ENCODE results near the gene ZBTB7A.

Gene ZBTB7A

DNA sequence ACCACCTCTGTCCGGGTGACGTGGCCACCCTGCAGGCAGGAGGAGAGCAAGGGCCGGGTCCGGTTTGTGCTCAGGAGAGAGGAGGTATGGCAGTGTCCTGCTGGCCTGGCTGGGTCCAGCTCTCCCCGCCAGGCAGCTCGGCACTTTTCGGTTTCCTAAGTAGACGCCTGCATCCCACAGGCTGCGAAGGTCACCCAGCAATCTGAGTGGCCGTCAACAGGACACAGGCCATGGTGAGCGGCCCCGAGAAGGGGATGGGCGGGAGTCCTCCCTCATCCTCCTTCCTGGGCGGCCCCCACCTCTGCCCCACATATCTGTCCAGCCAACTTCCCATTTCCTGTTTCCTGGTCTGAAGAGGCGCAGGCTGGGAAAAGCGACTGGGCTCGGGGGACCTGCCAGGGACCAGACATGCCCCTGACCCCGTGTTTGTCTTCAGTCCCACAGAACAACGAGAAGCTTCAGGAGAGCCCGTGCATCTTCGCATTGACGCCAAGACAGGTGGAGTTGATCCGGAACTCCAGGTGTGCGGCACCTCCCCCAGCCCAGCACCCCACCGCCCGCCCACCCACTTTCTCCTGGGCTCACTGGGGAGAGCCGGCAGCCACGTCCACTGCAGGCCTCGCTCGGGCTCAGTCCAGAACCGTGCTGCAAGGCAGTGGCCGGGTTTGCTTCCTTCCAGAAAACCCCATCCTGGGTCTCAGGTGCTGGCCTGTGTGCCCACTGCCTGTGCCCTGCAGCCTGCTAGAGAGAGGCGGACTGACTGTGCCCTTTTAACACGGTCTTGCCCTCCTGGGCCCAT lies 42.9 kb downstream of the ZBTB7A start:
- TF ChIP-seq, protein P1, sequence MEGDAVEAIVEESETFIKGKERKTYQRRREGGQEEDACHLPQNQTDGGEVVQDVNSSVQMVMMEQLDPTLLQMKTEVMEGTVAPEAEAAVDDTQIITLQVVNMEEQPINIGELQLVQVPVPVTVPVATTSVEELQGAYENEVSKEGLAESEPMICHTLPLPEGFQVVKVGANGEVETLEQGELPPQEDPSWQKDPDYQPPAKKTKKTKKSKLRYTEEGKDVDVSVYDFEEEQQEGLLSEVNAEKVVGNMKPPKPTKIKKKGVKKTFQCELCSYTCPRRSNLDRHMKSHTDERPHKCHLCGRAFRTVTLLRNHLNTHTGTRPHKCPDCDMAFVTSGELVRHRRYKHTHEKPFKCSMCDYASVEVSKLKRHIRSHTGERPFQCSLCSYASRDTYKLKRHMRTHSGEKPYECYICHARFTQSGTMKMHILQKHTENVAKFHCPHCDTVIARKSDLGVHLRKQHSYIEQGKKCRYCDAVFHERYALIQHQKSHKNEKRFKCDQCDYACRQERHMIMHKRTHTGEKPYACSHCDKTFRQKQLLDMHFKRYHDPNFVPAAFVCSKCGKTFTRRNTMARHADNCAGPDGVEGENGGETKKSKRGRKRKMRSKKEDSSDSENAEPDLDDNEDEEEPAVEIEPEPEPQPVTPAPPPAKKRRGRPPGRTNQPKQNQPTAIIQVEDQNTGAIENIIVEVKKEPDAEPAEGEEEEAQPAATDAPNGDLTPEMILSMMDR (IDR thresholded peaks at IDR 0.05; ENCODE audit: low read depth, low read length): no peak

DNA sequence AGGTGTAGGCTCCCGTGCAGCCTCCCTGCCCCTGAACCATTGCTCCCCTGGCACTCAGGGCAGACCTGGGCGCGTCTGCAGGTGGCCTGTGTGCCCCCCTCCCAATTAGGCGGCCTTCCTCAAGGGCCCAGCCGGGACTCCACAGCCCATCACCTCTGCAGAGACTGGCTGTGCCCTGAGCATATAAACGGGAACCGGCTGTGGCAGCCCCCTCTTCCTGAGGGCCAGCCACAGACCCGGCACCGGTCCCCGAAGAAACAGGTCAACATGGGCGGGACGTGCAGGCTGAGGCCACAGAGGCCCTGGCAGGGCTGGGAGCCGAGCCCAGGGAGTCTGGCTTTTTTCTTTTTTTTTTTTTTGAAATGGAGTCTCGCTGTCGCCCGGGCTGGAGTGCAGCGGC lies 47.1 kb downstream of the ZBTB7A start:
- H3K4me3 ChIP-seq (replicated peaks in 1 of 2; ENCODE audit: low read depth in 2 of 2, low read length in 2 of 2): no peak overlapping the region
- no peak for DNase-seq (ENCODE audit: low read depth in 2 of 2)
- TF ChIP-seq, protein P1 (IDR thresholded peaks at IDR 0.05; ENCODE audit: low read depth, low read length): no peak

More for the DNA sequence above, 42.9 kb downstream of the ZBTB7A start:
- H3K4me3 ChIP-seq (replicated peaks in 1 of 2; ENCODE audit: low read depth in 2 of 2, low read length in 2 of 2): no peak overlapping the region
- no peak for DNase-seq (ENCODE audit: low read depth in 2 of 2)

DNA sequence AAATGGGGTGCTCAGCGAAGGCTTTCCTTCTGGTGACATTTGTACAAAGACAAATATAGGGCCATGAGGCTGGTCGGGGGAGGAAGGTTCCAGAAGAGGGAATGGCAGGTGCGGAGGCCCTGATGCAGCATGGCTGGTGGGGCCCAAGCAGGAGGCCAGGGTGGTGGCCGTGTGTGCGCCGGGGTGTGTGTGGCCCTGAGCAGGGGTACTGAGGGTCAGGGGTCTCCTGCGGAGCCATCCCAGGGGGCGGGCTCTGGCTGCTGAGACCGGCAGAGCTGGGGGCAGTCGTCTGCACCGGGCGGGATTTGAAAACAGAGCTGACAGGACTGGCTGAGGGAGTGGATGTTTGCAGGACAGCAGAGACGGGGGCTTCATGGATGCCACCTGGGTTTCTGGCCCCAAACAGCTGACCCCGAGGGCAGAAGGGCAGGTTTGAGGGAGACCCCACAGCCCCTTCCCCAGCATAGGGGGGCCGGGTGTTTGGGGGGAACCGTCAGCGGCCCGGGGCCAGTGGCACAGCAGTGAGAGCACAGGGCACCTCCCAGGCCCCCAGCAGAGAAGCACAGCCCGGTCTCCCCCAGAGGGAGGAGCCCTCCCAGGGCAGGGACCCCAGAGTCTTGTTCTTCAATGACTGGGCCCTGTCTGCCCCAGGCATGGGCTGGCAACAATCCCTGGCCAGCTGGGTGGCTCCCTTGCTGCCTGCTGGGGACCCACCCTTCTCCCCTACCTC lies 47.8 kb downstream of the ZBTB7A start:
- no peak overlapping the region for H3K4me3 ChIP-seq (replicated peaks in 1 of 2; ENCODE audit: low read depth in 2 of 2, low read length in 2 of 2)
- DNase-seq (ENCODE audit: low read depth in 2 of 2): no peak
- TF ChIP-seq, protein P1 (IDR thresholded peaks at IDR 0.05; ENCODE audit: low read depth, low read length): no peak

DNA sequence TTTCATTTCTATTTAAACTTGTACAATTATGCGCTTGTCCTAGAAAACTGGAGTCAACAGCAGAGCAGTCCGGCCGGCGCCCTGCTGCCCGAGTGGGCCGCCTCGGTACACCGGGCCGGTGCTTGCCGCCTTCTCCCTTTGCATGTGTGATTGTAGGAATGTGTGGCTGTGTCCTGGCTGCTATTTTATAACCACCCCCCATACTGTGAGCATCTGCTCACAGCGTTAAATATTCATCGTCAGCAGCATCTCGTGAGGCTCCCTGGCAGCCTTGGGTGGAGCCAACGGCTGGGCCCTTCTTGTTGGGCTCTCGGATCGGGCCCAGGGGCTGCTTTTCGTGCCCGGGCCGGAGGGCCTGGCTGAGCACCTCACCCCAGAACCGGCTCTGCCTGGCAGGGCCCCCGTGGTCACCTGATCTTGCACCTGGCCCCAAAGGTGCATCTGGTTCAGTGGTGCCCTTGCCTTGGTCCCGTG lies 48.5 kb downstream of the ZBTB7A start:
- H3K4me3 ChIP-seq (replicated peaks in 1 of 2; ENCODE audit: low read depth in 2 of 2, low read length in 2 of 2): no peak overlapping the region
- DNase-seq (ENCODE audit: low read depth in 2 of 2): no peak
- TF ChIP-seq, protein P1 (IDR thresholded peaks at IDR 0.05; ENCODE audit: low read depth, low read length): no peak

DNA sequence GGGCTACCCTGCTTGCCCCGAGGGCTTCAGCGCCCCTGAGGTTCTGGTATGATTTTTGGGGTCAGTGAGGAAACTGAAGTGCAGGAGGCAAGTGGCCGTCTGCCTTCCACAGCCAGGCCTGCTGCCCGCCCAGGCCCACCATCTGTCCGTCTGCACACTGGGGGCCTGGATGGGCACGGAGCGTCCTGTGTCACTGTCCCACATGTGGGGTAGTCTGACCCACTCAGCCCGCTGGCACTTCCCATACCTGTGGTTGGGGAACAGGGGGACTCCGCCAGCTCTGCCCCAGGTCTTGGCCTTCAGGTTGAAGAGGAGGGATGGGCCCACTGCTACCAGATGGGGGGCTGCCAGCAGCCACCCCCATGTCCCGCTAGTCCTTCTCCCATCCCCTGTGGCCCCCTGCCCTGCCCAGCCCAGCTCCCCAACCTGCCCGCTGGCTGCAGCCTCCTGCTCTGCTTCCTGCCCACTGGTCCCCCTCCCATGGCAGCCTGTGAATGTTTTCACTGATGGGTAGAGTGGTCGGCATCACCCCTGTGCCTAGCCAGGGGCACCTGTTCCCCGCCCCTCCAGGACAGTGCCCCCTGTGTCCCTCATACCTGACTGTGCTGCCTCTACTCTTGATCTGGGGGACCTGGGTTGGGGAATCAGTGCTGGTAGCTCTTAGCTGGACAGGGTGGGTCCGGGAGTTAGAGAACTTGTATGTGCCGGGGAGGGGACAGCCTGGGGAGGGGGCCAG lies 49.6 kb downstream of the ZBTB7A start:
- TF ChIP-seq, protein P1 (IDR thresholded peaks at IDR 0.05; ENCODE audit: low read depth, low read length): no peak
- no peak overlapping the region for H3K4me3 ChIP-seq (replicated peaks in 1 of 2; ENCODE audit: low read depth in 2 of 2, low read length in 2 of 2)
- DNase-seq (ENCODE audit: low read depth in 2 of 2): no peak

DNA sequence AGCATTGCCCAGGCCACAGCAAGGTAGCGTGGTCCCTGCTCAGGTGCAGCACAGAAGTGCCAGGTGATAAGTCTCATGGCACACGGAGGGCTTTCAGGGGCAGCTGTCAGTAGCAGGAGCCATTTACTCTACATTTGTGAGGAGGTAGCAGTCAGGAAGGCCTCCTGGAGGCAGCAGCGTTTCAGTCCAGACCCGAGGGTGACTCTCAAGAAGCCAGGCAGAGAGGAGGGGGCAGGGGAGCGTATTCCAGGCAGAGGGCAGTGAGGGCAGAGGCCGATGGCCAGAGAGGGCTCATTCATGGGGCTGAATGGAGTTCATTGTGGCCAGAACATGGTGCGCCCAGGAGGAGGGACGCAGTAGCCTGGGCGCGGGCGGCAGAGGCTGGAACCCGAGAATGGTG lies 50.2 kb downstream of the ZBTB7A start:
- no peak for DNase-seq (ENCODE audit: low read depth in 2 of 2)
- H3K4me3 ChIP-seq (replicated peaks in 1 of 2; ENCODE audit: low read depth in 2 of 2, low read length in 2 of 2): no peak overlapping the region
- TF ChIP-seq, protein P1 (IDR thresholded peaks at IDR 0.05; ENCODE audit: low read depth, low read length): no peak

All from cardiac fibroblast (primary cell).